Uterus (tissue), 4 donors: ENCODE data around the gene DNAJC27. TPM values are rescaled to one million over a fixed set of nuclear protein-coding genes. Genes with fewer than 3 reads are reported as not detected.

Experiments
- DNase-seq, 2 donors: peaks; one replicate each; pipeline ENCODE4 v3.0.0-alpha.2; 2019 to 2020
- H3K27ac ChIP-seq, 2 donors: fragments of 200-600 bp; sonication (generic); 1 replicate in 1 of 2; 2 replicates in 1 of 2; pipeline ENCODE4 v1.5.1; 2016 to 2018
- H3K27me3 ChIP-seq, 2 donors: fragments of 200-600 bp; sonication (generic); one replicate each; pipeline ENCODE4 v1.5.1; 2018 to 2019; ENCODE audit warnings: control low read depth in 1 of 2
- H3K36me3 ChIP-seq, 2 donors: fragments of 200-600 bp; sonication (generic); one replicate each; pipeline ENCODE4 v1.5.1; 2019; ENCODE audit warnings: control low read depth in 1 of 2
- H3K4me1 ChIP-seq, 2 donors: fragments of 200-600 bp; sonication (generic); one replicate each; pipeline ENCODE4 v1.5.1; 2018 to 2019; ENCODE audit warnings: control low read depth in 1 of 2
- H3K4me3 ChIP-seq, 2 donors: fragments of 200-600 bp; sonication (generic); 1 replicate in 1 of 2; 2 replicates in 1 of 2; pipeline ENCODE4 v1.5.1; 2018 to 2019; ENCODE audit warnings: mild to moderate bottlenecking in 1 of 2
- H3K9me3 ChIP-seq, 2 donors: fragments of 200-600 bp; sonication (generic); one replicate each; pipeline ENCODE4 v1.5.1; 2019; ENCODE audit warnings: control low read depth in 1 of 2
- POLR2A ChIP-seq, 2 donors: fragments of 450-650 bp; IDR thresholded peaks; one replicate each; pipeline ENCODE4 v1.6.1; 2016; ENCODE audit warnings: antibody characterized with exemption in 2 of 2, mild to moderate bottlenecking in 1 of 2, moderate library complexity in 1 of 2
- intact Hi-C: fragments of 100-400 bp; cut with DNase I; formaldehyde crosslinking; loops from one replicate; pipeline ENCODE4 v1.15.1; 2023; ENCODE audit warnings: low total_unique reads
- total RNA-seq, 4 donors: library from RNA; depleted of rRNA in 3 of 4; stranded (reverse); fragments of >200 nt in 3 of 4; gene quantifications; one replicate each; pipeline versions ENCODE4 v1.1.0 to v1.2.4, GENCODE V29; 2014 to 2023
- TF ChIP-seq, protein P1 (sequence below), 4 experiments: fragments of 200-600 bp in 2 of 4; fragments of 450-650 bp in 2 of 4; sonication (generic) in 2 of 4; IDR thresholded peaks; one replicate each; pipeline ENCODE4 v1.5.1; 2016 to 2019; ENCODE audit warnings: antibody characterized with exemption in 4 of 4, mild to moderate bottlenecking in 2 of 4, moderate library complexity in 1 of 4
- donor health status: DM: yes; HTN: yes; CAD: no.

Gene DNAJC27
- total RNA-seq, 4 donors from 2014 or later = 3.1 to 15.3 (median 7.8) TPM

DNA sequence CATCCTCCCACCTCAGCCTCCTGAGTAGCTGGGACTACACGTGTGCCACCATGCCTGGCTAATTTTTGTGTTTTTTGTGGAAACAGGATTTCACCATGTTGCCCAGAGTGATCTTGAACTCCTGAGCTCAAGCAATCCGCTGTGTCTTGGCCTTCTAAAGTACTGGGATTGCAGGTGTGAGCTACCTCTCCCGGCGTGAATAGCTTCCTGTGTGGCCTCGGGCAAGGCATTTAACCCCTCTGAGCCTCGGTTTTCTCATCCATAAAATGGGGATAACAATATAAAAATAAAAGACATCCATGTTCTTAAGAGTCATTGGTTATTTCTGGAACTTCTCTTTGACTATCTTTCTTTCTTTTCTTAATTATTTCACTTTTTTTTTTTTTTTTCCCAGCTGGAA is 32.4 kb downstream of the DNAJC27 start:
- H3K27me3 ChIP-seq = no peaks in the 10 kb centered on the region
- DNase-seq = no peak
- TF ChIP-seq, protein P1, sequence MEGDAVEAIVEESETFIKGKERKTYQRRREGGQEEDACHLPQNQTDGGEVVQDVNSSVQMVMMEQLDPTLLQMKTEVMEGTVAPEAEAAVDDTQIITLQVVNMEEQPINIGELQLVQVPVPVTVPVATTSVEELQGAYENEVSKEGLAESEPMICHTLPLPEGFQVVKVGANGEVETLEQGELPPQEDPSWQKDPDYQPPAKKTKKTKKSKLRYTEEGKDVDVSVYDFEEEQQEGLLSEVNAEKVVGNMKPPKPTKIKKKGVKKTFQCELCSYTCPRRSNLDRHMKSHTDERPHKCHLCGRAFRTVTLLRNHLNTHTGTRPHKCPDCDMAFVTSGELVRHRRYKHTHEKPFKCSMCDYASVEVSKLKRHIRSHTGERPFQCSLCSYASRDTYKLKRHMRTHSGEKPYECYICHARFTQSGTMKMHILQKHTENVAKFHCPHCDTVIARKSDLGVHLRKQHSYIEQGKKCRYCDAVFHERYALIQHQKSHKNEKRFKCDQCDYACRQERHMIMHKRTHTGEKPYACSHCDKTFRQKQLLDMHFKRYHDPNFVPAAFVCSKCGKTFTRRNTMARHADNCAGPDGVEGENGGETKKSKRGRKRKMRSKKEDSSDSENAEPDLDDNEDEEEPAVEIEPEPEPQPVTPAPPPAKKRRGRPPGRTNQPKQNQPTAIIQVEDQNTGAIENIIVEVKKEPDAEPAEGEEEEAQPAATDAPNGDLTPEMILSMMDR (IDR thresholded peaks at IDR 0.05) = no peak
- TF ChIP-seq POLR2A (IDR thresholded peaks at IDR 0.05) = no peak
- no peaks in the 10 kb centered on the region for H3K4me1 ChIP-seq
- H3K27ac ChIP-seq = no peak overlapping the region
- no peaks in the 10 kb centered on the region for H3K36me3 ChIP-seq
- no peaks in the 10 kb centered on the region for H3K9me3 ChIP-seq
- intact Hi-C loops = no loop called here
- no peak overlapping the region for H3K4me3 ChIP-seq

DNA sequence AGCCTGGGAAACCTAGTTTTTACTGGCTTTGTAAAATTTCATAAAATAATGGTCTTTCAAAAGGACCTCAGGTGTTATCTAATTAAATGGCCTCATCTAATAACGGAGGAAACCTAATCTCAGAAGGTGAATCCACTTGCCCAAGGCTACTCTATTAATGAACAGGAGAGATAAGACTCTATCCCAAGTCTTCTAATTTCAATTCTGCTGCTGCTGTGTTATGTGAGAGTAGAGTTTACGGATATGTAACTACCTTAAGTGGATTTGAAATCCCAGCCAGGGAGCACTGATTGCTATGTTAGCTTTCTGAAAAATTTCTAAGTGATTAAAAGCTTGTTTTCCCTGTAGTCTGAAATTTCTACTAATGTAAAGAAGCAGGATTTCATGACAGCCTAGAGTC is 34.5 kb downstream of the DNAJC27 start:
- TF ChIP-seq, protein P1 (IDR thresholded peaks at IDR 0.05) = no peak
- no peak for TF ChIP-seq POLR2A (IDR thresholded peaks at IDR 0.05)
- DNase-seq = no peak
- intact Hi-C loops = no loop called here
- H3K4me3 ChIP-seq = no peak overlapping the region
- no peaks in the 10 kb centered on the region for H3K9me3 ChIP-seq
- no peaks in the 10 kb centered on the region for H3K36me3 ChIP-seq
- H3K27ac ChIP-seq = no peak overlapping the region
- no peaks in the 10 kb centered on the region for H3K4me1 ChIP-seq
- no peaks in the 10 kb centered on the region for H3K27me3 ChIP-seq

DNA sequence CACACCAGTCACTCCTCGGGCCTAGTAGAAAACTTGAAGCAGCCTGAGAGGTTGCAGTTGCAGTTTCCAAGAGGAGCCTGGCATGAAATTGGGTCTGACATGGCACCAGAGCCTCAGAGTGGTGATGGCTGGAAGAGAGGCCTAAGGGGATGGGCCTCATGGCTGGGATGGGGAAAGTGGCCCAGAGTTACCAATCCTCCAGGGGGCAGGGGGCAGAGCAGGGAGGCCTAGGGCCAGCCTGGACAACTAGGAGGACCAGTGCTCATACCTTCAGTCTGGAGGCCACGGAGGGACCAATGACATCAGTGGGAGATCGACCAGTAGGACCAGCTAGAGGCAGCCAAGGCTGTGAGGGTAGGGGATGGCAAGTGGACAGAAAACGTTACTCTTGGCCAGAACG is 36.6 kb downstream of the DNAJC27 start:
- Histone ChIP-seq H3K36me3 (no peaks in the 10 kb centered on the region), H3K9me3 (no peaks in the 10 kb centered on the region), H3K27ac (no peak overlapping the region), H3K4me1 (no peaks in the 10 kb centered on the region), H3K4me3 (no peak overlapping the region), H3K27me3 (no peaks in the 10 kb centered on the region)
- no peak for TF ChIP-seq POLR2A (IDR thresholded peaks at IDR 0.05)
- TF ChIP-seq, protein P1 (IDR thresholded peaks at IDR 0.05) = no peak
- no peak for DNase-seq
- intact Hi-C loops = no loop called here

DNA sequence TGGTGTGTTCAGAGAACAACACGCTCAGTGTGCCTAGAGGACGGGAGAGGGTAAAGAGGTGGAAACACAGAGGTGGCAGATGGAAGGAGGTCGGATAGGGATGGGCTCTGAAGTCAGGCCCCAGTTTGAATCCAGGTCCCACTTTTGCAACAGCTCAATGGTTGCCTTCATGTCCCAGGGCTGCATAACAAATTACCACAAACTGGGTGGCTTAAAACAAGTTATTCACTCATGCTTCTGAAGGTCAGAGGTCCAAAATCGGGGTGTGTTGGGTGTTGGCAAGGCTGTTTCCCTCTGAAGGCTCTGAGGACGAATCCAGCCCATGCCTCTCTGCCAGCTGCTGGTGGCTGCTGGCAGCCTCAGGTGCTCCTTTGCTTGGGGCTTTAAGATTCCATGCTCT is 39.0 kb downstream of the DNAJC27 start:
- no peak for DNase-seq
- Histone ChIP-seq H3K36me3 (no peaks in the 10 kb centered on the region), H3K4me3 (no peak overlapping the region), H3K9me3 (no peaks in the 10 kb centered on the region), H3K4me1 (no peaks in the 10 kb centered on the region), H3K27me3 (no peaks in the 10 kb centered on the region), H3K27ac (no peak overlapping the region)
- TF ChIP-seq POLR2A (IDR thresholded peaks at IDR 0.05) = no peak
- TF ChIP-seq, protein P1 (IDR thresholded peaks at IDR 0.05) = no peak
- intact Hi-C loops = no loop called here

DNA sequence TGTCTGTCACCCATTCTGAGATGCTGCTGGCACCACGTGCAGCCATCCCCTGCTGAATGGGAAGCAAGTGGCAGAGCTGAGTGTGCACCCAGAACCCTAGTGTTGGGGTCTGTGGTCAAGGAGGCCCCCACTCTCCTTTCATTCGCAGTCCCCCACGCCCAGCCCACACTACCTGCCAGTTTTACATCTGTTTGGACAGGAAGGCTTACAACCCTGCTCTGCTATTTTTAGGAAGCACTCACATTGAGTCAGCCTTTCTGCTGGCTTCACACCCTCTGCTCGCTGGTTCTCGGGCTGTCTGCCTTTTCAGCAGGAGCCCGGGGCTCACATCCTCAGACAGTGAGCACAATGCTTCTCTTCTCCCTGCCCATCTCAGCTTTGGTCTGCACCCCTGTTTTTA is 41.0 kb downstream of the DNAJC27 start:
- Histone ChIP-seq H3K27ac (no peak overlapping the region), H3K9me3 (no peaks in the 10 kb centered on the region), H3K4me3 (no peak overlapping the region), H3K4me1 (peaks cover 0 to 4% of the 10 kb centered on the region in 2 donors), H3K27me3 (no peaks in the 10 kb centered on the region), H3K36me3 (no peaks in the 10 kb centered on the region)
- intact Hi-C loops = no loop called here
- DNase-seq = no peak
- no peak for TF ChIP-seq POLR2A (IDR thresholded peaks at IDR 0.05)
- TF ChIP-seq, protein P1 (IDR thresholded peaks at IDR 0.05) = no peak
